Neural cell (in vitro differentiated cells): ENCODE results near the gene TADA2A.

Experiments used
- CTCF ChIP-seq: fragments of 450-650 bp; IDR thresholded peaks from 2 replicates; pipeline ENCODE4 v1.5.1; 2014; ENCODE audit warnings: antibody characterized with exemption, mild to moderate bottlenecking, moderate library complexity; ENCODE audit not compliant: poor library complexity, severe bottlenecking
- EP300 ChIP-seq: fragments of 450-650 bp; conservative IDR thresholded peaks from 2 replicates; pipeline ENCODE4 v1.6.1; 2014; ENCODE audit warnings: antibody characterized with exemption, mild to moderate bottlenecking, moderate library complexity; ENCODE audit not compliant: poor library complexity, severe bottlenecking
- EZH2 ChIP-seq: fragments of 200-600, 300-800 bp; shearing (Covaris generic), sonication (generic); IDR thresholded peaks from 2 replicates; pipeline ENCODE4 v1.6.1; 2014; ENCODE audit warnings: antibody characterized with exemption, low read length, borderline replicate concordance, mild to moderate bottlenecking; ENCODE audit not compliant: insufficient read depth, poor library complexity, severe bottlenecking
- MXI1 ChIP-seq: fragments of 450-650 bp; conservative IDR thresholded peaks from 2 replicates; pipeline ENCODE4 v1.6.1; 2014; ENCODE audit warnings: antibody characterized with exemption, mild to moderate bottlenecking; ENCODE audit not compliant: poor library complexity, severe bottlenecking
- POLR2AphosphoS5 ChIP-seq: IDR thresholded peaks from 2 replicates; pipeline ENCODE4 v1.6.1; 2012
- RAD21 ChIP-seq: fragments of 450-650 bp; conservative IDR thresholded peaks from 2 replicates; pipeline ENCODE4 v1.6.1; 2014; ENCODE audit warnings: antibody characterized with exemption, mild to moderate bottlenecking, moderate library complexity

DNA sequence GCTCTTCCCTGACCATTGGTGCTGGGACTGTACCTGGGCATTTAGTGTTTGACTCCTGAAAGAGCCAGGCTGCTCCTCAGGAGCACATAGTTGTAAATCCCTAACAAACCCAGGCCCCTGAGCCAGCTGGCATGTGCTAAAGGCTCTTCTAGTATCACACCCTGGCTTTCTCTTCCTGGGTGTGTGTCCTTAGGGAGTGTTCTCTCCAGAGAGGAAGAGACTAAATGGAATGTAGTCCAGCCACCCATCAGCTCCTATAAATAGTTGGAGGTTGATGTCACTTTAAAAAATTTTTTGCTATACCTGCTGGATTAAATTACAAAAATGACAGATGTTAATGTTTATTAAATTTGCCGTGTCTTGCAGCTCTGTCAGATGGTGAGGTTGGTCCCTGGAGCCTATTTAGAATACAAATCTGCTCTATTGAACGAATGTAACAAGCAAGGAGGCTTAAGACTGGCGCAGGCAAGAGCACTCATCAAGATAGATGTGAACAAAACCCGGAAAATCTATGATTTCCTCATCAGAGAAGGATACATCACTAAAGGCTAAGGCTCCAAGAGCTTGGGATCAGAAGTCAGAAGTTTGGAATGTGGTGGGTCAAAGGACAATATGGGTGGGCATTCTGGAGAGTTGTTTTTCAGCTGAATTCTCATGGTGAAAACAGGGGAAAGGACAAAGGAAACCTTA, 69.9 kb downstream of the TADA2A start:
- no peak for TF ChIP-seq CTCF
- TF ChIP-seq RAD21: no peak
- no peak for TF ChIP-seq POLR2AphosphoS5
- TF ChIP-seq MXI1: no peak
- TF ChIP-seq EZH2: no peak
- no peak for TF ChIP-seq EP300
